HG03066 (cell line): ENCODE data around the gene SLC25A15.
"Not testable (repeated sequence)": the region's sequence is repeated elsewhere in the genome, so short reads cannot be mapped to it uniquely, and the experiment has no call there.

ENCODE experiments used
- ATAC-seq: cut with Tn5 transposase; IDR thresholded peaks from one replicate; pipeline ENCODE4 v1.9.1; 2021; ENCODE audit warnings: low read depth; ENCODE audit not compliant: unreplicated experiment

The SLC25A15 gene

DNA sequence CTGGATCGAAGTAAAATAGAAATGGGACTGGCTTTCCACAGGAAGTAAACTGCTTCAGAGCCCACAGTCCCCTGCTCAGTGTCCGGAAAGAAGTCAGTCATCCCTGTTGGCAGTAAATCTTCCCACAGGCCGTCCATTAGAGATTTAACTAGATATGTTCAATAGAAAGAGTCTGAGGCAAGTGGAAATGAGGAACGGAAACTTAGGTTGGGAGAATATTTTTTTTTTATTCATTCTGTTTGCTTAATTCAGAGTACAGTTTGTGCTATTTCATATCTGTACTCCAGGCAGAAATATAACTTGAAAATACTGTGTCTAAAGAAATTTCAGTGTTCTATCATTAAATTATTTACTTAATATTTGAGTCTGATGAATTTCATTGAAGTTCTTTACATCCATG is 22.7 kb downstream of the SLC25A15 start:
- no peak for ATAC-seq

DNA sequence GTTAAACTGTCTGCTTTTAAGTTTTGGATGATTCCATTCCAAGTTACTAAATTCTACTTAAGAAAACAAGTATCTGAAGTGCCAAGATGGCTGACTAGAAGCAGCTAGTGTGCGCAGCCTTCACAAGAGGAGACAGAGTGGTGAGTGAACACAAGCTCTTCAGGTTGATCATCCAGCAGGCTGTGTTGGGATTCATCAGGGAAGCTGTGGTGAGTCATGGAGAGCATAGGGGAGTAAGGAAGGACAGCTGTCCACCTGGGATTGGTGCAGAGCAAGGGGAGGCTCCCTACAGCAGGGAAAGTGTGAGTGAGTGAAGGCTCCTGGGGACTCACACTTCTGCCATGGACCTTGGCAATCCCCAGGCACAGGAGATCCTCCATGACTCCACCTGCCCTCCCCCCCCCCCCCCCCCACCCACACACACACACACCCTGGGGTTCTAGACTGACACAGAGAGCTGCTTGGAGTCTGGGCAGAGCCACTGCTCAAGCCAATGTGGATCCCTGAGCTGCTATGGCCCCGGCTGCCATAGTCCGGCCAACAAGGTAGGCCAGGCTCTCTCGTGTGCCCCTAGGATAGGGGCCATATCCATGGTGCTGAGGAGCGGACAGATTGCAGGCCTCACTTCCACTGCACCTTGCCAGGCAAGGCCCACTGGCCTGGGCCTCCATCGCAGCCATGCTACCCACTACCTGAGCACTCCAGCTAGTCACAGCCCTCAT is 23.5 kb downstream of the SLC25A15 start:
- ATAC-seq, result no peak

- no peak for ATAC-seq
Observed at GRCh38 chr13:40813667-40814454, 24.4 kb downstream of the SLC25A15 start.

GRCh38 chr13:40814803-40815202 is 25.4 kb downstream of the SLC25A15 start:
- no peak for ATAC-seq

DNA sequence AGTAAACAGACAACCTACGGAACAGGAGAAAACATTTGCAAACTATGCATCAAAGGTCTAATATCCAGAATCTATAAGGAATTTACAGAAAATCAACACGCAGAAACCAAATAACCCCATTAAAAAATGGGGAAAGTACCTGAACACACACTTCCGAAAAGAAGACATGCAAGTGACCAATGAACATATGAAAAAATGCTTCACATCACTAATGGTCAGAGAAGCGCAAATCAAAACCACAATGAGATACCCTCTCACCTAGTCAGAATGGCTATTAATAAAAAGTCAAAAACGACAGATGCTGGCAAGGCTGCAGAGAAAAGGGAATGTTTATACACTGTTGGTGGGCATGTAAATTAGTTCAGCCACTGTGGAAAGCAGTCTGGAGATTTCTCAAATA is 29.5 kb downstream of the SLC25A15 start:
- ATAC-seq, result no peak

- ATAC-seq, result no peak
Observed at GRCh38 chr13:40819797-40820315, 30.4 kb downstream of the SLC25A15 start.

- ATAC-seq, result not testable (repeated sequence)
Observed at GRCh38 chr13:40839725-40840124, 50.3 kb downstream of the SLC25A15 start.

- not testable (repeated sequence) for ATAC-seq
Observed at GRCh38 chr13:40840955-40841354, 51.5 kb downstream of the SLC25A15 start.
